ENCODE data around the gene ACTN4. TPM values are rescaled to one million over a fixed set of nuclear protein-coding genes. Genes with fewer than 3 reads are reported as not detected.

Gene ACTN4
- total RNA-seq, 2 experiments from 2014 or later, result 160 to 171 TPM

- Mint-ChIP-seq H3K9me3 (no peaks in the 10 kb centered on the region), H3K4me3 (no peak overlapping the region), H3K27me3 (no peaks in the 10 kb centered on the region), H3K36me3 (peaks cover 2% of the 10 kb centered on the region), H3K27ac (no peak overlapping the region), H3K4me1 (peaks cover 4% of the 10 kb centered on the region)
- no peak for DNase-seq
These were observed 53.0 kb downstream of the ACTN4 start for GRCh38 chr19:38700350-38700901.

DNA sequence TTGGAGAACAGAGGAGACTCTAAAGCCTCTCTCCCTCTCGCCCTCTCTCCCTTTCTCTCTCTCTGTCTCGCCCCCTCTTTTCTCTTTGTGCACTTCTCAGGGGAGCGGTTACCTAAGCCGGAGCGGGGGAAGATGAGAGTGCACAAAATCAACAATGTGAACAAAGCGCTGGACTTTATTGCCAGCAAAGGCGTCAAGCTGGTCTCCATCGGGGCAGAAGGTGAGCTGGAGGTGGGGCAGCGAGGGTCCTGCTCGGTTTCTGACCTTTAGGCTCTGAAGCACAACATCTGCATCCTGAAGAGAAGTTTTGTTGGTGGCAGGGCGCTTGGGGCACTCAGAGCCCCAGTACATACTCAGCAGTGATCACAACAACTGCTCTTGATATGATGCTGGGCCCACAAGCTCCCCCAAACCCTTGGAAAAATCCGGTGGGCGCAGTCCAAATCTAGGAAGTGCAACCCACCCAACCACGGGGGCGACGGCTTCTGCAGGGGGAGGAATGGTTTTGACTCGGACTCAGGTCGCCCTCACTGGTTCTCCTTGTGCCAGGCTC lies 53.5 kb downstream of the ACTN4 start:
- Mint-ChIP-seq H3K9me3 (no peaks in the 10 kb centered on the region), H3K4me1 (peaks cover 4% of the 10 kb centered on the region), H3K27ac (no peak overlapping the region), H3K36me3 (peaks cover 2% of the 10 kb centered on the region), H3K27me3 (no peaks in the 10 kb centered on the region), H3K4me3 (no peak overlapping the region)
- no peak for DNase-seq

- peaks cover 2% of the 10 kb centered on the region for H3K36me3 Mint-ChIP-seq
- no peak overlapping the region for H3K4me3 Mint-ChIP-seq
- no peak overlapping the region for H3K27ac Mint-ChIP-seq
- no peaks in the 10 kb centered on the region for H3K9me3 Mint-ChIP-seq
- DNase-seq, result no peak
- peaks cover 4% of the 10 kb centered on the region for H3K4me1 Mint-ChIP-seq
- H3K27me3 Mint-ChIP-seq, result no peaks in the 10 kb centered on the region
These were observed 54.1 kb downstream of the ACTN4 start for GRCh38 chr19:38701455-38702063.

- DNase-seq, result no peak
- Mint-ChIP-seq H3K27me3 (no peaks in the 10 kb centered on the region), H3K4me3 (no peak overlapping the region), H3K4me1 (peaks cover 4% of the 10 kb centered on the region), H3K9me3 (no peaks in the 10 kb centered on the region), H3K36me3 (peaks cover 2% of the 10 kb centered on the region), H3K27ac (no peak overlapping the region)
These were observed 54.8 kb downstream of the ACTN4 start for GRCh38 chr19:38702278-38702677.

- H3K9me3 Mint-ChIP-seq, result no peaks in the 10 kb centered on the region
- no peak overlapping the region for H3K27ac Mint-ChIP-seq
- H3K4me3 Mint-ChIP-seq, result no peak overlapping the region
- H3K36me3 Mint-ChIP-seq, result peaks cover 2% of the 10 kb centered on the region
- H3K4me1 Mint-ChIP-seq, result peaks cover 4% of the 10 kb centered on the region
- no peaks in the 10 kb centered on the region for H3K27me3 Mint-ChIP-seq
- DNase-seq, result no peak
These were observed 56.1 kb downstream of the ACTN4 start for GRCh38 chr19:38703509-38703908.

DNA sequence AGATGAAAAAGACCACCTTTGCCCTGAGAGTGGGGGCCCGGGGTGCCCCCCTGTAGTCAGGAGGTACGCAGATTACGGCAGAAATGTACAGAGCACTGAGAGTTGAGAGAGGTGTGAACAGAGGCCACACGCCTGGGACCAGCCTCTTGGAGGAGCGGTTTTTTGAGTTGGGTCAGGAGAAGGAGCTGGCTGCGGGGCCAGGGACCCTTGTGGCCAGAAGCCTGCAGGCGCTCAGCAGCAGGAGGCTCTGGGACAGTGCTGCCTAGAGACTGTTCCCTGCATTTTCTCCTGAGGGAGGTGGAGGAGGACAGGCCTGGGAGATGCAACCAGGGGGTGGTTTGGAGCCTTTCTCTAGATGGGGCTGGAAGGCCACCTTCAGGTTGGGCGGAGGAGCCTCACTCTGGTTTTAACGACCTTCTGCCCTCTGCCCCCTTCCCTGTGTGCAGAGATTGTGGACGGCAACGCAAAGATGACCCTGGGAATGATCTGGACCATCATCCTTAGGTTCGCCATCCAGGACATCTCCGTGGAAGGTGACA lies 57.1 kb downstream of the ACTN4 start:
- Mint-ChIP-seq H3K4me1 (no peaks in the 10 kb centered on the region), H3K9me3 (no peaks in the 10 kb centered on the region), H3K27ac (no peak overlapping the region), H3K4me3 (no peak overlapping the region), H3K27me3 (no peaks in the 10 kb centered on the region), H3K36me3 (peaks cover 2% of the 10 kb centered on the region)
- DNase-seq, result no peak

GRCh38 chr19:38705197-38706019 lies 58.0 kb downstream of the ACTN4 start:
- Mint-ChIP-seq H3K4me3 (no peak overlapping the region), H3K4me1 (no peaks in the 10 kb centered on the region), H3K27me3 (no peaks in the 10 kb centered on the region), H3K9me3 (no peaks in the 10 kb centered on the region), H3K36me3 (peaks cover 3% of the 10 kb centered on the region), H3K27ac (no peak overlapping the region)
- no peak for DNase-seq

GRCh38 chr19:38706792-38707511 lies 59.5 kb downstream of the ACTN4 start:
- no peak for DNase-seq
- no peaks in the 10 kb centered on the region for H3K27me3 Mint-ChIP-seq
- no peaks in the 10 kb centered on the region for H3K9me3 Mint-ChIP-seq
- H3K4me3 Mint-ChIP-seq, result no peak overlapping the region
- H3K4me1 Mint-ChIP-seq, result no peaks in the 10 kb centered on the region
- no peak overlapping the region for H3K27ac Mint-ChIP-seq
- H3K36me3 Mint-ChIP-seq, result peaks cover 2% of the 10 kb centered on the region

- no peaks in the 10 kb centered on the region for H3K9me3 Mint-ChIP-seq
- no peaks in the 10 kb centered on the region for H3K27me3 Mint-ChIP-seq
- no peak for DNase-seq
- H3K27ac Mint-ChIP-seq, result no peak overlapping the region
- no peaks in the 10 kb centered on the region for H3K4me1 Mint-ChIP-seq
- H3K36me3 Mint-ChIP-seq, result peaks cover 2% of the 10 kb centered on the region
- no peak overlapping the region for H3K4me3 Mint-ChIP-seq
These were observed 60.2 kb downstream of the ACTN4 start for GRCh38 chr19:38707512-38708114.

- H3K27ac Mint-ChIP-seq, result no peak overlapping the region
- H3K36me3 Mint-ChIP-seq, result peaks cover 2% of the 10 kb centered on the region
- H3K4me3 Mint-ChIP-seq, result no peak overlapping the region
- no peaks in the 10 kb centered on the region for H3K27me3 Mint-ChIP-seq
- DNase-seq, result no peak
- H3K4me1 Mint-ChIP-seq, result no peaks in the 10 kb centered on the region
- no peaks in the 10 kb centered on the region for H3K9me3 Mint-ChIP-seq
These were observed 61.1 kb downstream of the ACTN4 start for GRCh38 chr19:38708413-38709024.

GRCh38 chr19:38709119-38709518 lies 61.7 kb downstream of the ACTN4 start:
- no peaks in the 10 kb centered on the region for H3K27me3 Mint-ChIP-seq
- peaks cover 3% of the 10 kb centered on the region for H3K36me3 Mint-ChIP-seq
- DNase-seq, result no peak
- H3K9me3 Mint-ChIP-seq, result no peaks in the 10 kb centered on the region
- no peaks in the 10 kb centered on the region for H3K4me1 Mint-ChIP-seq
- H3K27ac Mint-ChIP-seq, result no peak overlapping the region
- H3K4me3 Mint-ChIP-seq, result no peak overlapping the region

GRCh38 chr19:38709671-38710415 lies 62.4 kb downstream of the ACTN4 start:
- Mint-ChIP-seq H3K27me3 (no peaks in the 10 kb centered on the region), H3K9me3 (no peaks in the 10 kb centered on the region), H3K4me3 (no peak overlapping the region), H3K36me3 (peaks cover 4% of the 10 kb centered on the region), H3K27ac (no peak overlapping the region), H3K4me1 (no peaks in the 10 kb centered on the region)
- no peak for DNase-seq

DNA sequence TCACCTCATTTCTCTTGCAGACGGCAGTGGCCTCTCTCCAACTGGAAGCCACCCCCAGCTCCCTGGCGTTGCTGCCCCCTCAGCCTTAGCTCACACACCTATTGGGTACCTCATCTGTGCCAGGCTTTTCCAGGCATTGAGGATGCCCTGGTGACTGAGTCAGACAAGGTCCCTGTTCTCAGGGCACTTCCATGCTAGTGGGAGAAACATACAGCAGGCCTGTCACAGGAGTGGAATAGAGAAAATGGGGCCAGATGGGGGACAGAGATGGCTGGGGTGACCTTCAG lies 62.9 kb downstream of the ACTN4 start:
- peaks cover 4% of the 10 kb centered on the region for H3K36me3 Mint-ChIP-seq
- H3K27ac Mint-ChIP-seq, result no peak overlapping the region
- no peaks in the 10 kb centered on the region for H3K9me3 Mint-ChIP-seq
- no peak overlapping the region for H3K4me3 Mint-ChIP-seq
- H3K4me1 Mint-ChIP-seq, result no peaks in the 10 kb centered on the region
- DNase-seq, result no peak
- no peaks in the 10 kb centered on the region for H3K27me3 Mint-ChIP-seq
